ENCODE data around the gene ZCCHC7. TPM values are rescaled to one million over a fixed set of nuclear protein-coding genes. Genes with fewer than 3 reads are reported as not detected.

ZCCHC7 gene
- total RNA-seq, 1 donor from 2014 or later = 12.0 TPM

DNA sequence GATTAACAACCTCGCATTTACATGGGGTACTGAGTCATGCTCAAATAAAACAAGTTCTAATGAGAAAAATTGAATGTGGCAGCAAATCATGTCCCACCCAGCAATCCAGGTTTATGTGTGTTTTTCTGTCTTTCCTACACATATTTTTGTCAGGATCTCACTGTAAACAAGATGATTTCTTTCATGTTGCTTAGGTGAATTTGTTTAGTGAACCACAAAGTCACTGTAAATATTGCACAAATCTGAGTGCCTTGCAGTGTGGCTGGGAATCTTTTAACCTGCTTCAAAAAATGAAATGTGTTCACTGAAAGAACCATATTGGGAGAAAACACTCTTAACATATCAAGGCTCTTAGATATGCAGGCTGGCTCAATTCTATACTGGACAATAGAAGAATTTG is 23.1 kb upstream of the ZCCHC7 start:
- no peaks in the 10 kb centered on the region for H3K36me3 Mint-ChIP-seq (ENCODE audit: low read depth, unreplicated experiment)
- no peak for DNase-seq (ENCODE audit: low spot score)

DNA sequence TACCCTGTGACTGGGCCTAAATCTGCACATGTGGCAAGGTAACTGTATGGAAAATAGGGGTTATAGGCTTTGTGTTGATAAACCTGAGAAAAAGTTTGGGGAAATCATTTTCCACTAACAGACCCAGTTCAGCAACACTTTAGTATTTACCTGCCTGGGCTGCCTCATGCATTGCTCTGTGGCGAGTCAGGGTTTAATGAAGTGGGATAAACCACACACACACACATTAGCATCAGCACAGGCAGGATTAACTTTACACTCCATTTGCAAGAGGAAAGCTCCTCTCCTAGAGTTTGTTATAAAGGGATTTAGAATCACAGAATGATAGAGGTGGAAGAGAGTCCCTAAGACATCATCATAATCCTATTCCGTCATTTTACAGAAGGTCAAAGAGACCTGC is 20.0 kb upstream of the ZCCHC7 start:
- no peaks in the 10 kb centered on the region for H3K9me3 Mint-ChIP-seq (ENCODE audit: unreplicated experiment)
- H3K36me3 Mint-ChIP-seq (ENCODE audit: low read depth, unreplicated experiment) = no peaks in the 10 kb centered on the region
- DNase-seq (ENCODE audit: low spot score) = no peak
- H3K4me3 Mint-ChIP-seq (ENCODE audit: unreplicated experiment) = no peak overlapping the region
- H3K27ac Mint-ChIP-seq (ENCODE audit: unreplicated experiment) = no peak overlapping the region
- H3K27me3 Mint-ChIP-seq (ENCODE audit: unreplicated experiment) = peaks cover 2% of the 10 kb centered on the region
- H3K4me1 Mint-ChIP-seq (ENCODE audit: unreplicated experiment) = peaks cover 3% of the 10 kb centered on the region
- TF ChIP-seq, protein P1, sequence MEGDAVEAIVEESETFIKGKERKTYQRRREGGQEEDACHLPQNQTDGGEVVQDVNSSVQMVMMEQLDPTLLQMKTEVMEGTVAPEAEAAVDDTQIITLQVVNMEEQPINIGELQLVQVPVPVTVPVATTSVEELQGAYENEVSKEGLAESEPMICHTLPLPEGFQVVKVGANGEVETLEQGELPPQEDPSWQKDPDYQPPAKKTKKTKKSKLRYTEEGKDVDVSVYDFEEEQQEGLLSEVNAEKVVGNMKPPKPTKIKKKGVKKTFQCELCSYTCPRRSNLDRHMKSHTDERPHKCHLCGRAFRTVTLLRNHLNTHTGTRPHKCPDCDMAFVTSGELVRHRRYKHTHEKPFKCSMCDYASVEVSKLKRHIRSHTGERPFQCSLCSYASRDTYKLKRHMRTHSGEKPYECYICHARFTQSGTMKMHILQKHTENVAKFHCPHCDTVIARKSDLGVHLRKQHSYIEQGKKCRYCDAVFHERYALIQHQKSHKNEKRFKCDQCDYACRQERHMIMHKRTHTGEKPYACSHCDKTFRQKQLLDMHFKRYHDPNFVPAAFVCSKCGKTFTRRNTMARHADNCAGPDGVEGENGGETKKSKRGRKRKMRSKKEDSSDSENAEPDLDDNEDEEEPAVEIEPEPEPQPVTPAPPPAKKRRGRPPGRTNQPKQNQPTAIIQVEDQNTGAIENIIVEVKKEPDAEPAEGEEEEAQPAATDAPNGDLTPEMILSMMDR (IDR thresholded peaks at IDR 0.05; ENCODE audit: unreplicated experiment) = no peak

More for the DNA sequence above, 23.1 kb upstream of the ZCCHC7 start:
- Mint-ChIP-seq H3K9me3 (ENCODE audit: unreplicated experiment) (no peaks in the 10 kb centered on the region), H3K27me3 (ENCODE audit: unreplicated experiment) (peaks cover 2% of the 10 kb centered on the region), H3K4me1 (ENCODE audit: unreplicated experiment) (peaks cover 3% of the 10 kb centered on the region), H3K4me3 (ENCODE audit: unreplicated experiment) (no peak overlapping the region), H3K27ac (ENCODE audit: unreplicated experiment) (no peak overlapping the region)
- TF ChIP-seq, protein P1 (IDR thresholded peaks at IDR 0.05; ENCODE audit: unreplicated experiment) = no peak

DNA sequence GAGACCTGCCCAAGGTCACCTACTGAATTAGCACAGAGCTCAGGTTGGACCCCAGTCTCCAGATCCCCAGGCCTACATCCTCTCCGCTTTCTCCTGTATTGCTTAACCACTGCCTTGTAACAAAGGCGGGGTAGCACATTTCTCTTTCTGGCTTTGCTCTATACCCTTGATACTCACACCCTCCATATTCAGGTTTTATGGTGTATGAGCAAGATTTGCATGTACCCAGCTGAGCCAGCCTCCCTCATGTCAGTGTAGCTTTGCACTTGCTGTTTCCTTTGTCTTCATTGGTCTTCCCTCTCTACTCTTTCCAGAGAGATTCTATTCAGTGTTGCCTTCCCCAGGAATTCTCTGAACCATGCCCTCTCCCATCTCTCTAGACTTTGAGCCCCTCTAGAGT is 19.6 kb upstream of the ZCCHC7 start:
- peaks cover 3% of the 10 kb centered on the region for H3K4me1 Mint-ChIP-seq (ENCODE audit: unreplicated experiment)
- no peak overlapping the region for H3K27ac Mint-ChIP-seq (ENCODE audit: unreplicated experiment)
- no peak overlapping the region for H3K4me3 Mint-ChIP-seq (ENCODE audit: unreplicated experiment)
- TF ChIP-seq, protein P1 (IDR thresholded peaks at IDR 0.05; ENCODE audit: unreplicated experiment) = no peak
- no peak for DNase-seq (ENCODE audit: low spot score)
- peaks cover 2% of the 10 kb centered on the region for H3K27me3 Mint-ChIP-seq (ENCODE audit: unreplicated experiment)
- H3K9me3 Mint-ChIP-seq (ENCODE audit: unreplicated experiment) = no peaks in the 10 kb centered on the region
- no peaks in the 10 kb centered on the region for H3K36me3 Mint-ChIP-seq (ENCODE audit: low read depth, unreplicated experiment)

DNA sequence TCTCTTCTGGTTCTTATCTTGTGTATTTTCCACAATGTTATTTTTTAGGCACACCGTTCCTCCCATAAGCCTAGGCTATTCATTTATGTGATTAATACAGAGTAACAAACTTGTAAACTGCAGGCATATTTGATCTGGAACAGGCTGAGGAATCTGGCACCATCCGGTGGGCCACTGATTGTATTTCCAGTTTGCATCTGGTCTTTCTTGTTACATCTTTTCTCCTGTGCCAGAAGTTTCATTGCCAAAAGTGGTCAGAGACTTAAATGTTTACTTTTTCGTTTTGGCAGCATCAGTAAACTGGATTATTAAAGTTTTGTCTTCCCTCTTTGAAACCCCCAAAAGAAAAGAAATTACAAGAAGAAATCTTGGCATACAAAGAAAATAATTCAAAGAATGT is 17.9 kb upstream of the ZCCHC7 start:
- Mint-ChIP-seq H3K27me3 (ENCODE audit: unreplicated experiment) (peaks cover 2% of the 10 kb centered on the region), H3K4me1 (ENCODE audit: unreplicated experiment) (peaks cover 3% of the 10 kb centered on the region), H3K36me3 (ENCODE audit: low read depth, unreplicated experiment) (no peaks in the 10 kb centered on the region), H3K4me3 (ENCODE audit: unreplicated experiment) (no peak overlapping the region), H3K9me3 (ENCODE audit: unreplicated experiment) (no peaks in the 10 kb centered on the region), H3K27ac (ENCODE audit: unreplicated experiment) (no peak overlapping the region)
- TF ChIP-seq, protein P1 (IDR thresholded peaks at IDR 0.05; ENCODE audit: unreplicated experiment) = no peak
- DNase-seq (ENCODE audit: low spot score) = no peak

DNA sequence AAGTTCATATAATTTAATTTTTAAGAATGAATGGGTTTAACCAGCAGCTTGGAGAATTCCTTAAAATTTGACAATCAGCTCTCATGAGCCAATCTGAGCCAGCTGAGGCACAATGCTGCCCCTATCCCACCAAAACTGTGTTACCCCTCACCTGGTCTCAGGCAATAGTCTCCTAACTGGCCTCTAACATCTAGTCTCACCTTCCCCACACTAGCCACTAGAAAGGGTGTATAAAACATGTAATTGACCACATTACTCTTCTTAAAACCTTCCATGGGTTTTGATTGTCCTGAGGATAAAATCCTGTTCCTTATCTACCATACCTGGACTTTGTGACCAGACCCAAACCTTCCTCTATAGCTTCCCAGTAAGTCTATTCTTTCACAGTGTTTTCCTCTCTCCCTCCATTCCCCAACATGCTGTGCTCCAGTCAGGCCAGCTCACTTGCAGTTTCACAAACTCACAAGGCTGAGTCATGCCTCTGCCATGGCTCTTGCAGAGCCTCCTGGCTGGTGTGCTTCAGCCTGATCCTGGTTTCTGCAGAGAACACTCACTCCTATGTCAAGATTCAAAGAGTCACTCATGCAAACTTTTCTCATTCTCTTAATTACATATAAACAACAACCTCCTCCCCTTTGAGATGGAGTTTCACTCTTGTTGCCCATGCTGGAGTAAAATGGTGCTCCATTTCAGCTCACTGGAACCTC is 16.0 kb upstream of the ZCCHC7 start:
- TF ChIP-seq, protein P1 (IDR thresholded peaks at IDR 0.05; ENCODE audit: unreplicated experiment) = no peak
- Mint-ChIP-seq H3K4me1 (ENCODE audit: unreplicated experiment) (no peaks in the 10 kb centered on the region), H3K27me3 (ENCODE audit: unreplicated experiment) (no peaks in the 10 kb centered on the region), H3K9me3 (ENCODE audit: unreplicated experiment) (no peaks in the 10 kb centered on the region), H3K4me3 (ENCODE audit: unreplicated experiment) (no peak overlapping the region), H3K27ac (ENCODE audit: unreplicated experiment) (no peak overlapping the region), H3K36me3 (ENCODE audit: low read depth, unreplicated experiment) (no peaks in the 10 kb centered on the region)
- DNase-seq (ENCODE audit: low spot score) = no peak
